Esophagus squamous epithelium (tissue), 5 donors: ENCODE measurements around the gene MGAT5. TPM values are rescaled to one million over a fixed set of nuclear protein-coding genes. Genes with fewer than 3 reads are reported as not detected.

ENCODE experiments used
- DNase-seq: peaks from one replicate; lab custom pipeline; 2025; lab: John Stamatoyannopoulos, UW
- H3K27ac ChIP-seq, 4 donors: fragments of 200-600 bp; sonication (generic); one replicate each; pipeline ENCODE4 v1.5.1; 2016 to 2019; ENCODE audit warnings: mild to moderate bottlenecking in 1 of 4
- H3K27me3 ChIP-seq, 4 donors: fragments of 200-600 bp; sonication (generic); 1 replicate in 3 of 4; 2 replicates in 1 of 4; pipeline versions ENCODE4 v1.5.1 to v1.6.0; 2017 to 2021; ENCODE audit warnings: antibody characterized with exemption in 1 of 4
- H3K36me3 ChIP-seq, 3 donors: fragments of 200-600 bp; sonication (generic); one replicate each; pipeline ENCODE4 v1.5.1; 2016 to 2019
- H3K4me1 ChIP-seq, 3 donors: fragments of 200-600 bp; sonication (generic); one replicate each; pipeline ENCODE4 v1.5.1; 2017 to 2019
- H3K4me3 ChIP-seq, 4 donors: fragments of 200-600 bp; sonication (generic); 1 replicate in 3 of 4; 2 replicates in 1 of 4; pipeline ENCODE4 v1.5.1; 2016 to 2019; ENCODE audit warnings: mild to moderate bottlenecking in 2 of 4, moderate library complexity in 1 of 4
- H3K9me3 ChIP-seq, 3 donors: fragments of 200-600 bp; sonication (generic); one replicate each; pipeline ENCODE4 v1.5.1; 2016 to 2019
- POLR2A ChIP-seq, 4 donors: fragments of 450-650 bp; IDR thresholded peaks; one replicate each; pipeline ENCODE4 v1.6.1; 2017; ENCODE audit warnings: antibody characterized with exemption in 4 of 4, mild to moderate bottlenecking in 4 of 4, moderate library complexity in 3 of 4
- WGBS, 2 donors: methylation state at CpG; one replicate each; pipeline ENCODE4 v1.1.5; 2018; 5-methylcytosine and 5-hydroxymethylcytosine counted together
- intact Hi-C: fragments of 100-400 bp; cut with DNase I; formaldehyde crosslinking; loops from one replicate; pipeline ENCODE4 v1.15.0; 2022
- total RNA-seq, 4 donors: library from RNA; depleted of rRNA; stranded (reverse); fragments of >200 nt; gene quantifications; one replicate each; pipeline ENCODE4 v1.1.0, GENCODE V29; 2016
- TF ChIP-seq, protein P1 (sequence below), 6 experiments: fragments of 450-650 bp in 4 of 6; fragments of 200-600 bp in 2 of 6; sonication (generic) in 2 of 6; IDR thresholded peaks; one replicate each; pipeline ENCODE4 v1.5.1; 2016 to 2019; ENCODE audit warnings: antibody characterized with exemption in 6 of 6, mild to moderate bottlenecking in 4 of 6, moderate library complexity in 4 of 6
- donor health status: DM: yes; HTN: yes; CAD: no.

Gene MGAT5
- total RNA-seq, 4 donors from 2014 or later, result 14.2 to 29.2 (median 24.6) TPM

DNA sequence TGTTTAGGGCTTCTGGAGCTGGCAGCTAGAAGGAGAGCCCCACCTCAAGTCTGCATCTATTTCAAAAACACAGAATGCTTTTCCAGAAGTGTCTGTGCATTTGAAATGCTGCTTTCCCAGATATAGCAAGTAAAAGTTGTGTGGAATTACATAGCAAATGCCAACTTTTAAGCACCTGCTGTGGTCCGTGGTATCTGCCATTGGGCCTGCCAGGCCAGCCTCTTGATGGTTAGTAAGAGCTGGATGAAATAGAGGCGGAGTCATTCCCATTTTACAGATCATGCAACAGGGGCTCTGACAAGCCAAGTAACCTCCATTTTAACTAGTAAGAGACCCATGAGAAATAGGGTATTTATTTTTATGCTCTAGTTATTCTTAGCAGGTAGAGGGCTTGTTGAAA lies 61.6 kb downstream of the MGAT5 start:
- Histone ChIP-seq H3K27me3 (no peaks in the 10 kb centered on the region), H3K4me3 (no peak overlapping the region), H3K9me3 (no peaks in the 10 kb centered on the region), H3K27ac (no peak overlapping the region), H3K4me1 (peaks cover 0 to 36% (median 0%) of the 10 kb centered on the region in 3 donors), H3K36me3 (peaks cover 0 to 24% (median 0%) of the 10 kb centered on the region in 3 donors)
- intact Hi-C loops, result no loop called here
- DNase-seq, result no peak
- TF ChIP-seq, protein P1, sequence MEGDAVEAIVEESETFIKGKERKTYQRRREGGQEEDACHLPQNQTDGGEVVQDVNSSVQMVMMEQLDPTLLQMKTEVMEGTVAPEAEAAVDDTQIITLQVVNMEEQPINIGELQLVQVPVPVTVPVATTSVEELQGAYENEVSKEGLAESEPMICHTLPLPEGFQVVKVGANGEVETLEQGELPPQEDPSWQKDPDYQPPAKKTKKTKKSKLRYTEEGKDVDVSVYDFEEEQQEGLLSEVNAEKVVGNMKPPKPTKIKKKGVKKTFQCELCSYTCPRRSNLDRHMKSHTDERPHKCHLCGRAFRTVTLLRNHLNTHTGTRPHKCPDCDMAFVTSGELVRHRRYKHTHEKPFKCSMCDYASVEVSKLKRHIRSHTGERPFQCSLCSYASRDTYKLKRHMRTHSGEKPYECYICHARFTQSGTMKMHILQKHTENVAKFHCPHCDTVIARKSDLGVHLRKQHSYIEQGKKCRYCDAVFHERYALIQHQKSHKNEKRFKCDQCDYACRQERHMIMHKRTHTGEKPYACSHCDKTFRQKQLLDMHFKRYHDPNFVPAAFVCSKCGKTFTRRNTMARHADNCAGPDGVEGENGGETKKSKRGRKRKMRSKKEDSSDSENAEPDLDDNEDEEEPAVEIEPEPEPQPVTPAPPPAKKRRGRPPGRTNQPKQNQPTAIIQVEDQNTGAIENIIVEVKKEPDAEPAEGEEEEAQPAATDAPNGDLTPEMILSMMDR (IDR thresholded peaks at IDR 0.05), result no peak
- no peak for TF ChIP-seq POLR2A (IDR thresholded peaks at IDR 0.05)
- WGBS, 2 donors, result 97 to 100% methylated on average over 2 of the region's 2 CpGs

- no peak for DNase-seq
- Histone ChIP-seq H3K27ac (no peak overlapping the region), H3K36me3 (peaks cover 0 to 24% (median 0%) of the 10 kb centered on the region in 3 donors), H3K27me3 (no peaks in the 10 kb centered on the region), H3K9me3 (no peaks in the 10 kb centered on the region), H3K4me1 (peaks cover 0 to 29% (median 3%) of the 10 kb centered on the region in 3 donors), H3K4me3 (no peak overlapping the region)
- no peak for TF ChIP-seq POLR2A (IDR thresholded peaks at IDR 0.05)
- TF ChIP-seq, protein P1 (IDR thresholded peaks at IDR 0.05), result no peak
- intact Hi-C loops, result no loop called here
- WGBS, 2 donors, result 67 to 77% methylated on average over 2 of the region's 2 CpGs
These were observed 65.9 kb downstream of the MGAT5 start for GRCh38 chr2:134319596-134320254.

GRCh38 chr2:134320930-134321329 lies 67.1 kb downstream of the MGAT5 start:
- peaks cover 0 to 33% (median 13%) of the 10 kb centered on the region in 3 donors for H3K4me1 ChIP-seq
- no peaks in the 10 kb centered on the region for H3K27me3 ChIP-seq
- H3K27ac ChIP-seq, result no peak overlapping the region
- no peak for TF ChIP-seq POLR2A (IDR thresholded peaks at IDR 0.05)
- TF ChIP-seq, protein P1 (IDR thresholded peaks at IDR 0.05), result no peak
- no peaks in the 10 kb centered on the region for H3K9me3 ChIP-seq
- WGBS, 2 donors, result 89% methylated on average over 1 to 3 of the region's 3 CpGs
- no peak overlapping the region for H3K4me3 ChIP-seq
- no peak for DNase-seq
- H3K36me3 ChIP-seq, result peaks cover 0 to 24% (median 0%) of the 10 kb centered on the region in 3 donors
- intact Hi-C loops, result no loop called here

GRCh38 chr2:134323777-134324176 lies 69.9 kb downstream of the MGAT5 start:
- Histone ChIP-seq H3K9me3 (peaks cover 0 to 3% (median 0%) of the 10 kb centered on the region in 3 donors), H3K4me1 (peaks cover 0 to 40% (median 15%) of the 10 kb centered on the region in 3 donors), H3K4me3 (no peak overlapping the region), H3K27me3 (no peaks in the 10 kb centered on the region), H3K27ac (peak overlapping the region in 1 of 4 donors; percentile 4), H3K36me3 (peaks cover 0 to 9% (median 0%) of the 10 kb centered on the region in 3 donors)
- intact Hi-C loops, result no loop called here
- no peak for DNase-seq
- no peak for TF ChIP-seq POLR2A (IDR thresholded peaks at IDR 0.05)
- TF ChIP-seq, protein P1 (IDR thresholded peaks at IDR 0.05), result no peak
- WGBS, 2 donors, result 88 to 100% methylated on average over 1 of the region's 1 CpG

- peak overlapping the region in 2 of 4 donors; percentile 4 to 18 for H3K27ac ChIP-seq
- peaks cover 0 to 3% (median 0%) of the 10 kb centered on the region in 3 donors for H3K9me3 ChIP-seq
- TF ChIP-seq, protein P1 (IDR thresholded peaks at IDR 0.05), result no peak
- no peak for TF ChIP-seq POLR2A (IDR thresholded peaks at IDR 0.05)
- H3K36me3 ChIP-seq, result peaks cover 0 to 2% (median 0%) of the 10 kb centered on the region in 3 donors
- H3K4me3 ChIP-seq, result no peak overlapping the region
- H3K4me1 ChIP-seq, result peaks cover 0 to 40% (median 15%) of the 10 kb centered on the region in 3 donors
- no peak for DNase-seq
- H3K27me3 ChIP-seq, result no peaks in the 10 kb centered on the region
- intact Hi-C loops, result no loop called here
- 18 to 23% methylated on average over 4 of the region's 4 CpGs for WGBS, 2 donors
These were observed 70.6 kb downstream of the MGAT5 start for GRCh38 chr2:134324430-134324829.
